Stromal cell of bone marrow (primary cell): Measurements from ENCODE around the gene CPEB4.

Source experiments
- DNase-seq: peaks from one replicate; pipeline ENCODE4 v3.0.0-alpha.2; 2012; ENCODE audit warnings: low read depth

CPEB4 gene

GRCh38 chr5:173885475-173886010 is 2.6 kb upstream of the CPEB4 start:
- DNase-seq: no peak

GRCh38 chr5:173886150-173886549 is 2.0 kb upstream of the CPEB4 start:
- no peak for DNase-seq

GRCh38 chr5:173888473-173889131 is 453 bp downstream of the CPEB4 start:
- DNase-seq: no peak

GRCh38 chr5:173890195-173890991 is 2.2 kb downstream of the CPEB4 start:
- DNase-seq: no peak

GRCh38 chr5:173891308-173892116 is 3.4 kb downstream of the CPEB4 start:
- DNase-seq: no peak

GRCh38 chr5:173893192-173893561 is 5.0 kb downstream of the CPEB4 start:
- DNase-seq: no peak

- DNase-seq: no peak
These were observed 7.4 kb downstream of the CPEB4 start for GRCh38 chr5:173895401-173896165.

- DNase-seq: no peak
These were observed 8.5 kb downstream of the CPEB4 start for GRCh38 chr5:173896631-173897030.

GRCh38 chr5:173901705-173902104 is 13.6 kb downstream of the CPEB4 start:
- DNase-seq: no peak

GRCh38 chr5:173902334-173902733 is 14.2 kb downstream of the CPEB4 start:
- DNase-seq: no peak

GRCh38 chr5:173902743-173903142 is 14.6 kb downstream of the CPEB4 start:
- DNase-seq: no peak

- DNase-seq: no peak
These were observed 15.4 kb downstream of the CPEB4 start for GRCh38 chr5:173903396-173904140.

GRCh38 chr5:173904151-173904550 is 16.0 kb downstream of the CPEB4 start:
- no peak for DNase-seq

GRCh38 chr5:173907284-173907683 is 19.1 kb downstream of the CPEB4 start:
- DNase-seq: no peak

- no peak for DNase-seq
These were observed 19.7 kb downstream of the CPEB4 start for GRCh38 chr5:173907686-173908371.

GRCh38 chr5:173909199-173909598 is 21.1 kb downstream of the CPEB4 start:
- no peak for DNase-seq

- DNase-seq: no peak
These were observed 22.1 kb downstream of the CPEB4 start for GRCh38 chr5:173910215-173910614.

- no peak for DNase-seq
These were observed 23.5 kb downstream of the CPEB4 start for GRCh38 chr5:173911623-173912022.

- no peak for DNase-seq
These were observed 25.7 kb downstream of the CPEB4 start for GRCh38 chr5:173913686-173914321.
